H1 (cell line): Measurements from ENCODE around the gene CXCL17. TPM values are rescaled to one million over a fixed set of nuclear protein-coding genes. Genes with fewer than 3 reads are reported as not detected.

Experiments used
- CTCF ChIA-PET: fragments of 300-600 bp; sonication (Branson Sonifier 250); formaldehyde crosslinking; loops from one replicate; lab custom pipeline; 2021; ENCODE audit not compliant: partially characterized antibody; lab: Charles Lee
- POLR2A ChIA-PET: fragments of 300-600 bp; sonication (Branson Sonifier 250); formaldehyde crosslinking; loops from one replicate; lab custom pipeline; 2021; ENCODE audit warnings: inconsistent platforms; ENCODE audit not compliant: partially characterized antibody; lab: Charles Lee
- DNase-seq, 2 experiments: peaks; one replicate each; pipeline versions ENCODE4 v3.0.0 to v3.0.0-alpha.2; 2010 to 2022; ENCODE audit warnings: low spot score in 2 of 2, low read depth in 1 of 2, mixed read lengths in 1 of 2
- FAIRE-seq: peaks from 2 replicates; lab custom pipeline; 2011; peaks lifted over from hg19 to GRCh38; lab: Jason Lieb, UNC
- H2AFZ ChIP-seq: 2 replicates; pipeline ENCODE4 v1.8.1; 2012; ENCODE audit warnings: low read length, inconsistent platforms
- H2AK5ac ChIP-seq: 2 replicates; pipeline ENCODE4 v1.6.1; 2013; ENCODE audit warnings: low read depth, low read length
- H2BK120ac ChIP-seq: replicated peaks from 2 replicates; pipeline ENCODE3; 2013; ENCODE audit warnings: low read depth, low read length, inconsistent platforms
- H2BK12ac ChIP-seq: 2 replicates; pipeline ENCODE4 v1.6.1; 2013; ENCODE audit warnings: low read depth, low read length
- H2BK15ac ChIP-seq: 2 replicates; pipeline ENCODE4 v1.6.1; 2013; ENCODE audit warnings: low read length
- H2BK20ac ChIP-seq: 2 replicates; pipeline ENCODE4 v1.6.1; 2013; ENCODE audit warnings: low read length
- H2BK5ac ChIP-seq: 2 replicates; pipeline ENCODE4 v1.6.1; 2013; ENCODE audit warnings: low read depth, low read length
- H3K14ac ChIP-seq: 2 replicates; pipeline ENCODE4 v1.6.1; 2013; ENCODE audit warnings: inconsistent platforms; ENCODE audit not compliant: insufficient read length
- H3K18ac ChIP-seq: 2 replicates; pipeline ENCODE4 v1.6.1; 2013; ENCODE audit warnings: low read length; ENCODE audit errors: extremely low read depth
- H3K23ac ChIP-seq: 2 replicates; pipeline ENCODE4 v1.6.1; 2013; ENCODE audit warnings: inconsistent platforms; ENCODE audit not compliant: insufficient read length
- H3K23me2 ChIP-seq: 2 replicates; pipeline ENCODE4 v1.6.1; 2013; ENCODE audit warnings: low read depth, low read length
- H3K27ac ChIP-seq: 2 replicates; pipeline ENCODE4 v1.6.1; 2011; ENCODE audit warnings: low read depth, low read length, inconsistent platforms
- H3K27me3 ChIP-seq, 4 experiments: replicated peaks in 1 of 4; 1 replicate in 1 of 4; 2 replicates in 3 of 4; pipeline versions ENCODE4 v1.6.1 to v1.8.1; 2011 to 2013; ENCODE audit warnings: low read length in 3 of 4, mild to moderate bottlenecking in 3 of 4, inconsistent platforms in 2 of 4, mixed read lengths in 2 of 4, moderate library complexity in 1 of 4; ENCODE audit not compliant: control insufficient read depth in 3 of 4, insufficient read depth in 3 of 4; ENCODE audit errors: extremely low read depth in 1 of 4
- H3K36me3 ChIP-seq, 4 experiments: 2 replicates each; pipeline versions ENCODE4 v1.6.1 to v1.8.1; 2011 to 2013; ENCODE audit warnings: mild to moderate bottlenecking in 4 of 4, low read length in 3 of 4, moderate library complexity in 2 of 4, control low read depth in 1 of 4, inconsistent platforms in 1 of 4; ENCODE audit not compliant: insufficient read depth in 4 of 4, control insufficient read depth in 2 of 4
- H3K4ac ChIP-seq: replicated peaks from 2 replicates; pipeline ENCODE3; 2013; ENCODE audit warnings: low read length, low read depth, mixed read lengths, inconsistent platforms; ENCODE audit not compliant: insufficient read length
- H3K4me1 ChIP-seq, 4 experiments: replicated peaks in 1 of 4; 1 replicate in 1 of 4; 2 replicates in 3 of 4; pipeline versions ENCODE4 v1.6.1 to v1.8.1; 2011 to 2013; ENCODE audit warnings: low read length in 3 of 4, inconsistent platforms in 2 of 4, mixed read lengths in 1 of 4; ENCODE audit not compliant: insufficient read depth in 4 of 4, control insufficient read depth in 3 of 4
- H3K4me2 ChIP-seq, 2 experiments: 2 replicates each; pipeline versions ENCODE4 v1.6.1 to v1.8.1; 2011 to 2013; ENCODE audit warnings: low read depth in 2 of 2, low read length in 2 of 2, control low read depth in 1 of 2, inconsistent platforms in 1 of 2, mild to moderate bottlenecking in 1 of 2; ENCODE audit not compliant: insufficient read depth in 1 of 2
- H3K4me3 ChIP-seq, 4 experiments: fragments of 200-600, 300-600 bp in 1 of 4; sonication (generic), shearing (Covaris generic), sonication (Bioruptor Twin) in 1 of 4; 2 replicates each; pipeline versions ENCODE4 v1.5.1 to v1.8.1; 2011 to 2016; ENCODE audit warnings: low read length in 4 of 4, low read depth in 3 of 4, control low read depth in 2 of 4, inconsistent platforms in 2 of 4, mild to moderate bottlenecking in 2 of 4, mixed read lengths in 1 of 4, moderate library complexity in 1 of 4; ENCODE audit not compliant: insufficient read depth in 2 of 4; ENCODE audit errors: extremely low read depth in 1 of 4
- H3K56ac ChIP-seq: replicated peaks from 2 replicates; pipeline ENCODE3; 2013; ENCODE audit warnings: low read depth, mild to moderate bottlenecking, mixed read lengths, low read length, inconsistent platforms; ENCODE audit not compliant: insufficient read length
- H3K79me1 ChIP-seq: 2 replicates; pipeline ENCODE4 v1.6.1; 2013; ENCODE audit warnings: low read depth, low read length, control low read depth
- H3K79me2 ChIP-seq, 2 experiments: 2 replicates each; pipeline versions ENCODE4 v1.6.1 to v1.8.1; 2012 to 2013; ENCODE audit warnings: low read length in 2 of 2, mild to moderate bottlenecking in 2 of 2, inconsistent platforms in 1 of 2; ENCODE audit not compliant: insufficient read depth in 2 of 2, control insufficient read depth in 1 of 2
- H3K9ac ChIP-seq, 4 experiments: replicated peaks in 1 of 4; 1 replicate in 1 of 4; 2 replicates in 3 of 4; pipeline versions ENCODE4 v1.6.1 to v1.8.1; 2011 to 2013; ENCODE audit warnings: low read depth in 3 of 4, low read length in 3 of 4, control low read depth in 2 of 4, mild to moderate bottlenecking in 2 of 4, moderate library complexity in 2 of 4, inconsistent platforms in 1 of 4; ENCODE audit errors: extremely low read depth in 1 of 4
- H3K9me3 ChIP-seq, 2 experiments: 2 replicates each; pipeline versions ENCODE4 v1.6.1 to v1.8.1; 2012 to 2013; ENCODE audit warnings: mild to moderate bottlenecking in 2 of 2, moderate library complexity in 2 of 2, control low read depth in 1 of 2, inconsistent platforms in 1 of 2, low read depth in 1 of 2, low read length in 1 of 2, mixed read lengths in 1 of 2; ENCODE audit not compliant: insufficient read depth in 2 of 2
- H4K20me1 ChIP-seq, 2 experiments: replicated peaks in 1 of 2; 2 replicates each; pipeline versions ENCODE3 to v1.8.1; 2011 to 2013; ENCODE audit warnings: inconsistent platforms in 2 of 2, low read length in 2 of 2, mild to moderate bottlenecking in 1 of 2; ENCODE audit not compliant: insufficient read depth in 2 of 2, control insufficient read depth in 1 of 2
- H4K5ac ChIP-seq: 2 replicates; pipeline ENCODE4 v1.6.1; 2013; ENCODE audit warnings: low read length, low read depth, mixed read lengths, inconsistent platforms; ENCODE audit not compliant: insufficient read length
- H4K8ac ChIP-seq: 2 replicates; pipeline ENCODE4 v1.8.0; 2013; ENCODE audit warnings: mild to moderate bottlenecking, moderate library complexity, low read length, inconsistent platforms; ENCODE audit not compliant: insufficient read depth; ENCODE audit errors: extremely low read depth
- H4K91ac ChIP-seq: replicated peaks from 2 replicates; pipeline ENCODE3; 2013; ENCODE audit warnings: low read length, mixed read lengths, inconsistent platforms; ENCODE audit not compliant: insufficient read length
- CBX8 ChIP-seq: fragments of 300-800, 300-1000 bp; sonication (generic); IDR thresholded peaks from 2 replicates; pipeline ENCODE4 v1.7.1; 2016; ENCODE audit warnings: low read depth, low read length, borderline replicate concordance
- E2F6 ChIP-seq: IDR thresholded peaks from 2 replicates; pipeline ENCODE4 v1.6.1; 2012; ENCODE audit warnings: inconsistent platforms
- KDM1A ChIP-seq: fragments of 200-600, 300-600 bp; sonication (generic); IDR thresholded peaks from 2 replicates; pipeline ENCODE4 v1.7.1; 2016; ENCODE audit warnings: mild to moderate bottlenecking, low read length, borderline replicate concordance
- NRF1 ChIP-seq: IDR thresholded peaks from 2 replicates; pipeline ENCODE4 v1.6.1; 2011; ENCODE audit warnings: mild to moderate bottlenecking, low read depth, low read length, improper control_type of control experiment
- RAD21 ChIP-seq, 2 experiments: IDR thresholded peaks in 1 of 2; conservative IDR thresholded peaks in 1 of 2; 2 replicates each; pipeline ENCODE4 v1.6.1; 2011; ENCODE audit warnings: low read depth in 2 of 2, low read length in 2 of 2, improper control_type of control experiment in 1 of 2, inconsistent platforms in 1 of 2, mild to moderate bottlenecking in 1 of 2, moderate library complexity in 1 of 2
- RNF2 ChIP-seq: fragments of 200-900, 300-1000 bp; sonication (generic); IDR thresholded peaks from 2 replicates; pipeline ENCODE4 v1.7.1; 2016; ENCODE audit warnings: borderline replicate concordance, low read depth, mild to moderate bottlenecking, antibody characterized with exemption, low read length; ENCODE audit not compliant: poor library complexity, severe bottlenecking; ENCODE audit errors: missing control alignments
- WGBS, 2 experiments: shearing (Covaris generic) in 1 of 2; methylation state at CpG; one replicate each; pipeline versions ENCODE4 v1.1.6 to v1.1.7; 2013 to 2015; ENCODE audit warnings: low lambda C conversion rate in 2 of 2, mixed read lengths in 2 of 2, inconsistent platforms in 1 of 2, low coverage in 1 of 2, missing lambda C conversion rate in 1 of 2; ENCODE audit not compliant: insufficient replicate concordance in 2 of 2, insufficient coverage in 1 of 2, insufficient read length in 1 of 2; ENCODE audit errors: extremely low coverage in 1 of 2, missing lambda C conversion rate in 1 of 2; 5-methylcytosine and 5-hydroxymethylcytosine counted together
- polyA plus RNA-seq, 7 experiments: library from polyadenylated mRNA; depleted of rRNA in 3 of 7; stranded (reverse) in 5 of 7; unstranded in 2 of 7; fragments of >200 nt in 5 of 7; fragments of 200-250 nt in 2 of 7; gene quantifications; 1 replicate in 5 of 7; 2 replicates in 1 of 7; 4 replicates in 1 of 7; pipeline versions ENCODE4 v1.2.1 to v1.2.3, GENCODE V29; 2011 to 2013; ENCODE audit warnings: missing spikeins in 2 of 7, mixed read lengths in 2 of 7
- total RNA-seq: library from RNA; stranded (reverse); fragmentation: NEBNext Ultra II Directional; extraction: Animal tissue kit (Norgen Biotek cat#: 25700); gene quantifications from 2 replicates; pipeline ENCODE4 v1.2.1, GENCODE V29; 2021

The CXCL17 gene
- total and polyA plus RNA-seq, 2 of the 8 experiments (the other 6 are each of a cell fraction or from before 2014, with no cell fraction given), result not detected

- Histone ChIP-seq H3K9me3 (peaks cover 4 to 9% of the 10 kb centered on the region in 2 experiments), H3K4me1 (peaks cover 0 to 13% (median 4%) of the 10 kb centered on the region in 4 experiments; a peak in 5 of 7 replicates), H4K91ac (no peak overlapping the region), H3K23me2 (peaks cover 7% of the 10 kb centered on the region; the same call in 1 of the 2 replicates), H3K14ac (no peak overlapping the region), H4K8ac (no peak overlapping the region), H3K18ac (0 out of 2 replicates have a peak overlapping the region, but pooled peaks have one; percentile 55), H4K5ac (no peak overlapping the region), H3K4me3 (peak overlapping the region in 1 of 4 experiments; percentile 68; a peak in 1 of 8 replicates), H2BK12ac (peak overlapping the region; percentile 77; the same call in 1 of the 2 replicates), H3K4ac (no peak overlapping the region), H3K23ac (no peak overlapping the region), H3K79me1 (no peaks in the 10 kb centered on the region), H3K27me3 (peaks cover 13 to 41% (median 36%) of the 10 kb centered on the region in 4 experiments), H3K79me2 (no peaks in the 10 kb centered on the region), H2BK5ac (no peak overlapping the region), H3K27ac (0 out of 2 replicates have a peak overlapping the region, but pooled peaks have one; percentile 22), H4K20me1 (peaks cover 7 to 16% of the 10 kb centered on the region in 2 experiments), H3K9ac (no peak overlapping the region), H3K4me2 (peak overlapping the region; percentile 77 to 89; a peak in 2 of 4 replicates), H2BK20ac (peak overlapping the region; percentile 57; the same call in 1 of the 2 replicates), H3K56ac (no peak overlapping the region), H2BK15ac (peak overlapping the region; percentile 65; the same call in 1 of the 2 replicates), H2AFZ (no peak overlapping the region; the same call in 1 of the 2 replicates), H2BK120ac (no peak overlapping the region), H3K36me3 (no peaks in the 10 kb centered on the region), H2AK5ac (no peak overlapping the region)
- ChIA-PET CTCF (interaction anchor here (0.8 to 10.3 kb wide), 12 partner anchors 9 to 285 kb away, joined by 3 to 101 read pairs (median 4); partner anchors contain the start of gene CXCL17), POLR2A (interaction anchor here (0.5 to 3.1 kb wide), 15 partner anchors 10 to 1897 kb away, joined by 3 to 24 read pairs (median 7); no protein-coding TSS in a partner anchor)
- DNase-seq (no peak), FAIRE-seq (no peak)
- WGBS, 2 experiments, result 78% methylated on average over 15 of the region's 15 CpGs; no CpG with 5 or more reads in 1 of the 2 experiments
- TF ChIP-seq RAD21 (IDR thresholded peaks at IDR 0.05 in 1 of 2, conservative IDR thresholded peaks at IDR 0.05 in 1 of 2; ENCODE audit: low read depth in 2 of 2, low read length in 2 of 2), result no peak
- TF ChIP-seq RNF2, result peak; percentile 92
- peak; percentile 91; the same call in 1 of the 2 replicates for TF ChIP-seq E2F6
- no peak for TF ChIP-seq CBX8
- no peak for TF ChIP-seq NRF1
- peak; percentile 47; the same call in 1 of the 2 replicates for TF ChIP-seq KDM1A
Measured at GRCh38 chr19:42424345-42424707, 18.4 kb downstream of the CXCL17 start.
